NT2/D1 (cell line): Measurements from ENCODE around the gene DZIP1.

Source experiments
- DNase-seq: peaks from one replicate; pipeline ENCODE4 v3.0.0-alpha.2; 2011; ENCODE audit warnings: low read depth, low spot score
- H3K27me3 ChIP-seq: 2 replicates; pipeline ENCODE4 v1.6.0; 2011; ENCODE audit warnings: mild to moderate bottlenecking; ENCODE audit not compliant: insufficient read length, insufficient read depth
- H3K36me3 ChIP-seq: 2 replicates; pipeline ENCODE4 v1.6.1; 2011; ENCODE audit warnings: mild to moderate bottlenecking, low read length, mixed read lengths; ENCODE audit not compliant: insufficient read depth, insufficient read length
- H3K4me1 ChIP-seq: 2 replicates; pipeline ENCODE4 v1.5.1; 2011; ENCODE audit not compliant: insufficient read depth, insufficient read length
- H3K4me3 ChIP-seq: 2 replicates; pipeline ENCODE4 v1.5.1; 2011; ENCODE audit warnings: low read depth; ENCODE audit not compliant: insufficient read length
- H3K9ac ChIP-seq: 2 replicates; pipeline ENCODE4 v1.6.0; 2011; ENCODE audit warnings: low read depth; ENCODE audit not compliant: insufficient read length
- H3K9me3 ChIP-seq: 2 replicates; pipeline ENCODE4 v1.5.1; 2011; ENCODE audit warnings: mild to moderate bottlenecking, low read length; ENCODE audit not compliant: insufficient read depth
- SUZ12 ChIP-seq: IDR thresholded peaks from 2 replicates; pipeline ENCODE4 v1.6.1; 2011; ENCODE audit not compliant: insufficient read length, insufficient read depth; ENCODE audit errors: extremely low read depth
- YY1 ChIP-seq: IDR thresholded peaks from 2 replicates; pipeline ENCODE4 v1.6.1; 2011; ENCODE audit not compliant: insufficient read length, insufficient read depth
- ZNF274 ChIP-seq: IDR thresholded peaks from 2 replicates; pipeline ENCODE4 v1.6.1; 2011; ENCODE audit warnings: mild to moderate bottlenecking, low read depth, low read length

Gene DZIP1

DNA sequence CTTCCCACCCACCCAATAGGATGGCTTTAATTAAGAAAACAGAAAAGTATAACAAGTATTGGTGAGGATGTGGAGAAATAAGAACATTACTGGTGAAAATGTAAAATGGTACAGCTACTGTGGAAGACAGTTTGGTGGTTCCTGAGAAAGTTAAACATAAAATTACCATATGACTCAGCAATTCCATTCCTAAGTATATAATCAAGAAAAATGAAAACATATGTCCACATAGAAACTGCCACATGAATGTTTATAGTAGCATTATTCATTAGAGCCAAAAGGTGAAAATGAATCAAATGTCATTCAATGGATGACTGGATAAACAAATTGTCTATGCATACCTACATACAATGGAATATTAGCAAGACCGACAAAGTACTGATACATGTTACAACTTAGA, 16.9 kb downstream of the DZIP1 start:
- H3K9me3 ChIP-seq: 0 out of 2 replicates have a peak, but pooled peaks cover 8% of the 10 kb centered on the region
- H3K4me3 ChIP-seq: no peak overlapping the region
- H3K36me3 ChIP-seq: peaks cover 78% of the 10 kb centered on the region
- H3K27me3 ChIP-seq: no peaks in the 10 kb centered on the region
- H3K9ac ChIP-seq: no peak overlapping the region
- H3K4me1 ChIP-seq: no peaks in the 10 kb centered on the region
- no peak for DNase-seq
- TF ChIP-seq SUZ12: no peak
- no peak for TF ChIP-seq ZNF274
- TF ChIP-seq YY1: no peak

GRCh38 chr13:95626768-95627167, 17.7 kb downstream of the DZIP1 start:
- peaks cover 77% of the 10 kb centered on the region for H3K36me3 ChIP-seq
- H3K4me3 ChIP-seq: no peak overlapping the region
- no peak for TF ChIP-seq ZNF274
- TF ChIP-seq SUZ12: no peak
- no peak for TF ChIP-seq YY1

GRCh38 chr13:95624020-95624419, 20.5 kb downstream of the DZIP1 start:
- no peak for TF ChIP-seq ZNF274
- no peak for TF ChIP-seq YY1
- TF ChIP-seq SUZ12: no peak
- H3K27me3 ChIP-seq: no peaks in the 10 kb centered on the region
- H3K36me3 ChIP-seq: peaks cover 75% of the 10 kb centered on the region
- peak; percentile 60 for DNase-seq
- H3K9ac ChIP-seq: no peak overlapping the region
- H3K4me1 ChIP-seq: no peaks in the 10 kb centered on the region
- H3K9me3 ChIP-seq: 0 out of 2 replicates have a peak, but pooled peaks cover 8% of the 10 kb centered on the region
- H3K4me3 ChIP-seq: no peak overlapping the region

More at GRCh38 chr13:95626768-95627167, 17.7 kb downstream of the DZIP1 start:
- Histone ChIP-seq H3K27me3 (no peaks in the 10 kb centered on the region), H3K4me1 (no peaks in the 10 kb centered on the region), H3K9ac (no peak overlapping the region), H3K9me3 (0 out of 2 replicates have a peak, but pooled peaks cover 8% of the 10 kb centered on the region)
- no peak for DNase-seq

DNA sequence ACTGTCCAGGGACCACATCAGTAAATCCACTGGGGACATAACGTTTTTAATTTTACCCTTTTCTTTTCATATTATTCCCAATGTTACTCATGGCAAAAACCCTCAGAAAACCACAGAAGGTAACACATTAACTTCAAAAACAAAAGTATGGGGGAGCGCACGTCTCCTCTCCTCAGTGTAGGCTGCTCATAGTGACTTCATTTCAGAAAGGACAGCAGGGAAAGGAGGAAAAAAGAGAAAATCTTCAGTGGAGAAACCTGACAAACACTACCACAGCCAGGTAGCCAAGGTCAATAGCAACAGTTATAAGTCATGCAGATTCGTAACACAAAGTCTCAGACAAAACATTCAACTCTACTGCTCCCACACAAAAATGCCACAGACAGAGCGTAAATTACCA, 21.4 kb downstream of the DZIP1 start:
- no peaks in the 10 kb centered on the region for H3K27me3 ChIP-seq
- H3K9ac ChIP-seq: no peak overlapping the region
- H3K4me3 ChIP-seq: no peak overlapping the region
- H3K36me3 ChIP-seq: peaks cover 75% of the 10 kb centered on the region
- no peak for DNase-seq
- TF ChIP-seq ZNF274 (no peak), SUZ12 (no peak), YY1 (no peak)
- no peaks in the 10 kb centered on the region for H3K4me1 ChIP-seq
- 0 out of 2 replicates have a peak, but pooled peaks cover 8% of the 10 kb centered on the region for H3K9me3 ChIP-seq

DNA sequence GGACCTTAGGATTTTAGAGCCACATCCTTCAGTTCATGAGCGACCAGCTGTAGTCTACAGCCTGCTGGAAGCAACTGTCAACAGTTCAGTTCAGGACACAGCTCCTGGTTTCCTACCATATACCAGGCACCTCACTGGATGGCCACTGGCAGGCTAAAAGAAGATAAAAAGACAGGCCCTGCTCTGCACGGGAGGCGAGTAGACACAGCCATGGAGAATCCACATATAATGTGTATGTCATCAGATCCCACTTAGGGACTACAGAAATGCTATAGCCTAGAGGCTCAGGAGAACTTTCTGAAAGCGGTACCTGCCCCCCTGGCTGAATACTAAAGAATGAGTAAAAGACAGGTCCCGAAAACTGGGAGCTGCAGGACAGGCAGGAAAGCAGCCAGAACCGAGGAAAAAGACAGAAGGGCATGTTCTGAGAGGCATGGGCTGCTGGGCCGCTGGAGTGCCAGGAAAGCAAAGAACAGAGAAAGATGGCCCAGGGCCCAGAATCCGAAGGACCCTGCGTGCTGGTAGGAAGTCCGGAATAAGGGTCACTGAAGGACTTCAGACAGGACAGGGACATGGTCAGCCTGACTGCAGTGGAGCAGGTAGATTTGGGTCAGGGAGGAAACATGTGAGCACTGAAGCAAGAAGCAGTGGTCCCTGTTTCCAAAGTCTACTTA, 23.5 kb downstream of the DZIP1 start:
- DNase-seq: no peak
- no peaks in the 10 kb centered on the region for H3K27me3 ChIP-seq
- peaks cover 82% of the 10 kb centered on the region for H3K36me3 ChIP-seq
- no peaks in the 10 kb centered on the region for H3K4me1 ChIP-seq
- no peak overlapping the region for H3K9ac ChIP-seq
- no peaks in the 10 kb centered on the region for H3K9me3 ChIP-seq
- H3K4me3 ChIP-seq: no peak overlapping the region
- TF ChIP-seq ZNF274 (no peak), SUZ12 (no peak), YY1 (no peak)

- Histone ChIP-seq H3K4me3 (no peak overlapping the region), H3K9me3 (no peaks in the 10 kb centered on the region), H3K4me1 (no peaks in the 10 kb centered on the region), H3K36me3 (peaks cover 86% of the 10 kb centered on the region), H3K9ac (no peak overlapping the region), H3K27me3 (no peaks in the 10 kb centered on the region)
- DNase-seq: no peak
- TF ChIP-seq SUZ12: no peak
- TF ChIP-seq YY1: no peak
- TF ChIP-seq ZNF274: no peak
These were observed 24.3 kb downstream of the DZIP1 start for GRCh38 chr13:95620030-95620824.

- Histone ChIP-seq H3K4me3 (no peak overlapping the region), H3K4me1 (no peaks in the 10 kb centered on the region), H3K9ac (no peak overlapping the region), H3K9me3 (no peaks in the 10 kb centered on the region), H3K36me3 (peaks cover 88% of the 10 kb centered on the region), H3K27me3 (no peaks in the 10 kb centered on the region)
- DNase-seq: no peak
- TF ChIP-seq SUZ12 (no peak), YY1 (no peak), ZNF274 (no peak)
These were observed 29.0 kb downstream of the DZIP1 start for GRCh38 chr13:95615539-95615938.
